Upper lobe of left lung (tissue), 4 donors: Measurements from ENCODE around the gene STK33.

ENCODE experiments used
- CTCF ChIP-seq, 6 experiments: fragments of 450-650 bp in 4 of 6; fragments of 200-600 bp in 2 of 6; sonication (generic) in 2 of 6; IDR thresholded peaks; one replicate each; pipeline ENCODE4 v1.5.1; 2016 to 2019; ENCODE audit warnings: antibody characterized with exemption in 6 of 6
- POLR2A ChIP-seq, 4 donors: fragments of 450-650 bp; IDR thresholded peaks; one replicate each; pipeline ENCODE4 v1.5.1; 2016 to 2017; ENCODE audit warnings: antibody characterized with exemption in 4 of 4, mild to moderate bottlenecking in 2 of 4

GRCh38 chr11:8415195-8415594 lies 178.8 kb downstream of the STK33 start:
- TF ChIP-seq CTCF (IDR thresholded peaks at IDR 0.05) (no peak), POLR2A (IDR thresholded peaks at IDR 0.05) (no peak)
